ENCODE data around the gene ZCCHC14. TPM values are rescaled to one million over a fixed set of nuclear protein-coding genes. Genes with fewer than 3 reads are reported as not detected.
A peak's percentile ranks its signal among the peaks of the same experiment; 100 is the strongest.

Gene ZCCHC14
- total RNA-seq, 6 donors from 2014 or later, result 17.2 to 35.3 (median 26.3) TPM

DNA sequence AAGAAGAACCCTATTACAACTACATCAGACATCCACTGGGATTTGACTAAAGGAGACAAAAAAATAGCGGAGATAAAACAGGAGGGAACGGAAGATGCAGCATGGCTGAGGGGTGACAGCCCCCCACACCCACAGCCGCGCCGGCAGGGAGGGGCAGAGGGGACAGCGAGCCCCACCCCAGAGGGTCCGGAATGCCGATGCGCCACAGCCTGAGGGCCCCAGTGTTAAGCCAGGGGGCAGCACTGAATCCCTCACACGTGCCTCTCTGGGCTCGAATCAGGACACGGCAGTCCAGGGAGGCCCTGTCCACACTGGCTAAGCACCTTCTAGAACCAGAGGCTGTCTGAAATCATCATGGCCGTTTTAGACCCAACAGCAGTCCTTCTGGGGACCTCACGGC lies 81.9 kb downstream of the ZCCHC14 start:
- no peaks in the 10 kb centered on the region for H3K27me3 ChIP-seq
- no peaks in the 10 kb centered on the region for H3K9me3 ChIP-seq
- ATAC-seq (ENCODE audit: low FRiP score in 2 of 2) (no peak), DNase-seq (no peak)
- 88 to 90% methylated on average over 13 to 14 of the region's 14 CpGs for WGBS, 2 donors
- H3K27ac ChIP-seq, result no peak overlapping the region
- TF ChIP-seq POLR2AphosphoS5 (IDR thresholded peaks at IDR 0.05), result no peak
- no peak for TF ChIP-seq POLR2A (IDR thresholded peaks at IDR 0.05)
- no peak for TF ChIP-seq EP300 (IDR thresholded peaks at IDR 0.05)
- TF ChIP-seq, protein P1, sequence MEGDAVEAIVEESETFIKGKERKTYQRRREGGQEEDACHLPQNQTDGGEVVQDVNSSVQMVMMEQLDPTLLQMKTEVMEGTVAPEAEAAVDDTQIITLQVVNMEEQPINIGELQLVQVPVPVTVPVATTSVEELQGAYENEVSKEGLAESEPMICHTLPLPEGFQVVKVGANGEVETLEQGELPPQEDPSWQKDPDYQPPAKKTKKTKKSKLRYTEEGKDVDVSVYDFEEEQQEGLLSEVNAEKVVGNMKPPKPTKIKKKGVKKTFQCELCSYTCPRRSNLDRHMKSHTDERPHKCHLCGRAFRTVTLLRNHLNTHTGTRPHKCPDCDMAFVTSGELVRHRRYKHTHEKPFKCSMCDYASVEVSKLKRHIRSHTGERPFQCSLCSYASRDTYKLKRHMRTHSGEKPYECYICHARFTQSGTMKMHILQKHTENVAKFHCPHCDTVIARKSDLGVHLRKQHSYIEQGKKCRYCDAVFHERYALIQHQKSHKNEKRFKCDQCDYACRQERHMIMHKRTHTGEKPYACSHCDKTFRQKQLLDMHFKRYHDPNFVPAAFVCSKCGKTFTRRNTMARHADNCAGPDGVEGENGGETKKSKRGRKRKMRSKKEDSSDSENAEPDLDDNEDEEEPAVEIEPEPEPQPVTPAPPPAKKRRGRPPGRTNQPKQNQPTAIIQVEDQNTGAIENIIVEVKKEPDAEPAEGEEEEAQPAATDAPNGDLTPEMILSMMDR (IDR thresholded peaks at IDR 0.05), result no peak
- no peak overlapping the region for H3K4me3 ChIP-seq
- peaks cover 0 to 10% (median 0%) of the 10 kb centered on the region in 4 donors for H3K4me1 ChIP-seq
- H3K36me3 ChIP-seq, result peaks cover 20 to 98% (median 64%) of the 10 kb centered on the region in 4 donors

DNA sequence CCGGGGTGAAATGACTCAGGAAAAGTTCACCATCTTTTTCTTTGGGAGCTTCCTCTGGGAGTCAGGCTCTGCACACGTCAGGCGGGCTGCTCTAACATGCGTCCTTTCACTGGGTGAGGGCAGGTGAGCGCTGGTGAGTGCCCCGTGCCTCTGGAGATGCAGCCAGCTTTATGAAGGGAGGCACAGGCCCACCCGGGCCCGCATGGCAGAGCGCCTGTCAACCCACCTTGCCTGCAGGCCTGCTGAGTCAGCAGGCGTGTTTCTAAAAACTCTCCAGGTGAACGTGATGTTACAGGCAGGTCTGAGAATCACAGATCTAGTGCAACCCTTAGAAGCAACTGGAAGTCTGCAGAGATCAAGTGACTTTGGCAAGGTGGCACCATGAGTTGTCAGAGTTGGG lies 82.3 kb downstream of the ZCCHC14 start:
- H3K36me3 ChIP-seq, result peaks cover 20 to 98% (median 65%) of the 10 kb centered on the region in 4 donors
- DNase-seq (no peak), ATAC-seq (ENCODE audit: low FRiP score in 2 of 2) (no peak)
- TF ChIP-seq EP300 (IDR thresholded peaks at IDR 0.05) (no peak), POLR2AphosphoS5 (IDR thresholded peaks at IDR 0.05) (no peak), POLR2A (IDR thresholded peaks at IDR 0.05) (no peak)
- TF ChIP-seq, protein P1 (IDR thresholded peaks at IDR 0.05), result no peak
- no peaks in the 10 kb centered on the region for H3K27me3 ChIP-seq
- no peak overlapping the region for H3K4me3 ChIP-seq
- 91 to 96% methylated on average over 11 of the region's 11 CpGs for WGBS, 2 donors
- no peaks in the 10 kb centered on the region for H3K9me3 ChIP-seq
- peaks cover 0 to 10% (median 0%) of the 10 kb centered on the region in 4 donors for H3K4me1 ChIP-seq
- H3K27ac ChIP-seq, result no peak overlapping the region

- Histone ChIP-seq H3K36me3 (peaks cover 20 to 98% (median 70%) of the 10 kb centered on the region in 4 donors), H3K4me3 (no peak overlapping the region)
Observed at GRCh38 chr16:87409781-87410180, 83.0 kb downstream of the ZCCHC14 start.

GRCh38 chr16:87409153-87409552 lies 83.7 kb downstream of the ZCCHC14 start:
- no peaks in the 10 kb centered on the region for H3K27me3 ChIP-seq
- no peaks in the 10 kb centered on the region for H3K9me3 ChIP-seq
- no peak for TF ChIP-seq EP300 (IDR thresholded peaks at IDR 0.05)
- TF ChIP-seq POLR2AphosphoS5 (IDR thresholded peaks at IDR 0.05), result no peak
- no peak for TF ChIP-seq POLR2A (IDR thresholded peaks at IDR 0.05)
- TF ChIP-seq, protein P1 (IDR thresholded peaks at IDR 0.05), result no peak
- peaks cover 0 to 10% (median 0%) of the 10 kb centered on the region in 4 donors for H3K4me1 ChIP-seq
- no peak overlapping the region for H3K4me3 ChIP-seq
- peaks cover 26 to 98% (median 69%) of the 10 kb centered on the region in 4 donors for H3K36me3 ChIP-seq
- ATAC-seq (ENCODE audit: low FRiP score in 2 of 2) (no peak), DNase-seq (no peak)
- H3K27ac ChIP-seq, result no peak overlapping the region
- WGBS, 2 donors, result 91 to 93% methylated on average over 13 of the region's 13 CpGs

More at GRCh38 chr16:87409781-87410180, 83.0 kb downstream of the ZCCHC14 start:
- no peaks in the 10 kb centered on the region for H3K27me3 ChIP-seq
- H3K27ac ChIP-seq, result no peak overlapping the region
- peaks cover 0 to 10% (median 0%) of the 10 kb centered on the region in 4 donors for H3K4me1 ChIP-seq
- TF ChIP-seq, protein P1 (IDR thresholded peaks at IDR 0.05), result no peak
- TF ChIP-seq POLR2A (IDR thresholded peaks at IDR 0.05) (no peak), EP300 (IDR thresholded peaks at IDR 0.05) (no peak), POLR2AphosphoS5 (IDR thresholded peaks at IDR 0.05) (no peak)
- H3K9me3 ChIP-seq, result no peaks in the 10 kb centered on the region
- 95% methylated on average over 13 of the region's 13 CpGs for WGBS, 2 donors
- DNase-seq (no peak), ATAC-seq (ENCODE audit: low FRiP score in 2 of 2) (no peak)

DNA sequence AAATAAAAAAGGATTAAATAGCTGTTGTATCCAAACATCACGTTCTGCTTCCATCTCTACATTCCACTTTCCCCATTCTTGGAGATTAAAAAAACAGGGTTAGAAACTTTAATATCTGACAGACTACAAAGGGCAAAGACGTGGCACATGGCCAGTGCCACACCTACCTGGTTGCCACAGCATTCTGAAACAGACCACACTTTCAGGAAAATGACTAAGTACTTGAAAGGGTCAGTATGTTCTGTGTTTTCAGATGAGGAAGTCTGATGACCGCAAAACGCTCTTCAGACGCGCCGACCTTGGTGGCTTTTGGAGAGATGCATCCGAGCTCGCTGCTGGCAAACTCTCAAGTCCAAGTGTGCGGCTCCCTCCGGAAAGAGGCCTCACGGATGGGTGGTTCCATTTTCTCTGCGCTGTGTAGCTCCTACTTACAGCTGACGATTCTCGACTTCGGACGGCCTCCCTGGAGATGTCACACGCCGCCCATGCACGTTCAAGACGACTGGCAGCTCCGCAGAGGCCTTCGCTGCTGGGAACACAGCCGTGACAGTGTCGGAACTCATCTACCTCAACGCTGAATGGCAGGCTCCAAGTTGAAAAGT lies 85.2 kb downstream of the ZCCHC14 start:
- no peak overlapping the region for H3K4me3 ChIP-seq
- no peaks in the 10 kb centered on the region for H3K9me3 ChIP-seq
- 65 to 85% methylated on average over 26 of the region's 26 CpGs for WGBS, 2 donors
- TF ChIP-seq, protein P1 (IDR thresholded peaks at IDR 0.05), result no peak
- TF ChIP-seq EP300 (IDR thresholded peaks at IDR 0.05) (peak; percentile 57 to 92 (median 76)), POLR2A (IDR thresholded peaks at IDR 0.05) (no peak), POLR2AphosphoS5 (IDR thresholded peaks at IDR 0.05) (peak; percentile 61 to 69)
- peak overlapping the region; percentile 39 to 72 (median 67) for H3K27ac ChIP-seq
- DNase-seq (peak in 1 of 2 donors; percentile 81), ATAC-seq (ENCODE audit: low FRiP score in 2 of 2) (peak; percentile 67 to 87)
- H3K27me3 ChIP-seq, result no peaks in the 10 kb centered on the region
- H3K36me3 ChIP-seq, result peaks cover 23 to 98% (median 66%) of the 10 kb centered on the region in 4 donors
- peaks cover 0 to 10% (median 0%) of the 10 kb centered on the region in 4 donors for H3K4me1 ChIP-seq

Data from upper lobe of left lung (tissue), 6 donors.